GM23338 (cell line): ENCODE results near the gene TFAM. TPM values are rescaled to one million over a fixed set of nuclear protein-coding genes. Genes with fewer than 3 reads are reported as not detected.
A peak's percentile ranks its signal among the peaks of the same experiment; 100 is the strongest.

Source experiments
- ATAC-seq: fragments of 200-7000 bp; cut with Tn5 transposase; 3 replicates; pipeline ENCODE4 v1.9.1; 2020
- DNase-seq: peaks from one replicate; pipeline ENCODE4 v3.0.0-alpha.2; 2015; ENCODE audit warnings: low spot score
- H2AFZ ChIP-seq: fragments of 200-600 bp; sonication (generic); 2 replicates; pipeline ENCODE4 v1.8.0; 2016; ENCODE audit warnings: antibody characterized with exemption, mild to moderate bottlenecking, moderate library complexity
- H3F3A ChIP-seq: fragments of 200-600 bp; sonication (generic); replicated peaks from 2 replicates; pipeline ENCODE4 v1.8.0; 2017; ENCODE audit warnings: antibody characterized with exemption, mixed run types, low read depth
- H3K27ac ChIP-seq: fragments of 200-600 bp; sonication (generic); 2 replicates; pipeline ENCODE4 v1.6.1; 2016; ENCODE audit warnings: low read depth
- H3K27me3 ChIP-seq: fragments of 200-600 bp; sonication (generic); 2 replicates; pipeline ENCODE4 v1.8.0; 2016; ENCODE audit warnings: mild to moderate bottlenecking, mixed run types, moderate library complexity; ENCODE audit not compliant: insufficient read depth
- H3K36me3 ChIP-seq: fragments of 200-600 bp; sonication (generic); 2 replicates; pipeline ENCODE4 v1.8.0; 2016; ENCODE audit warnings: mild to moderate bottlenecking; ENCODE audit not compliant: insufficient read depth
- H3K4me1 ChIP-seq: fragments of 200-600 bp; sonication (generic); 2 replicates; pipeline ENCODE4 v1.8.0; 2016; ENCODE audit warnings: mild to moderate bottlenecking, moderate library complexity; ENCODE audit not compliant: insufficient read depth
- H3K4me2 ChIP-seq: fragments of 200-600 bp; sonication (generic); 2 replicates; pipeline ENCODE4 v1.7.1; 2017; ENCODE audit warnings: mixed run types
- H3K4me3 ChIP-seq: fragments of 200-600 bp; sonication (generic); 2 replicates; pipeline ENCODE4 v1.6.1; 2016; ENCODE audit warnings: mixed run types
- H3K79me2 ChIP-seq: fragments of 200-600 bp; sonication (generic); replicated peaks from 2 replicates; pipeline ENCODE4 v1.8.0; 2017; ENCODE audit warnings: mild to moderate bottlenecking; ENCODE audit not compliant: insufficient read depth
- H3K9me2 ChIP-seq: fragments of 200-600 bp; sonication (generic); 2 replicates; pipeline ENCODE4 v1.8.0; 2017; ENCODE audit not compliant: insufficient read depth
- H4K20me1 ChIP-seq: fragments of 200-600 bp; sonication (generic); replicated peaks from 2 replicates; pipeline ENCODE4 v1.8.0; 2017; ENCODE audit warnings: mild to moderate bottlenecking; ENCODE audit not compliant: insufficient read depth
- H3K27ac Mint-ChIP-seq: 2 replicates; pipeline ENCODE4 v1.8.0; 2020; ENCODE audit warnings: inconsistent platforms, mild to moderate bottlenecking, moderate library complexity, mixed read lengths
- H3K27me3 Mint-ChIP-seq: 3 replicates; pipeline ENCODE4 v1.8.0; 2022; ENCODE audit warnings: low read depth, mild to moderate bottlenecking, moderate library complexity, mixed read lengths, inconsistent platforms; ENCODE audit not compliant: insufficient read depth, poor library complexity
- H3K36me3 Mint-ChIP-seq: 3 replicates; pipeline ENCODE4 v1.8.0; 2021; ENCODE audit warnings: low read depth, mild to moderate bottlenecking, inconsistent platforms, moderate library complexity, mixed read lengths
- H3K4me1 Mint-ChIP-seq: 3 replicates; pipeline ENCODE4 v1.8.0; 2020; ENCODE audit warnings: mild to moderate bottlenecking, inconsistent platforms, mixed read lengths
- H3K4me3 Mint-ChIP-seq: 3 replicates; pipeline ENCODE4 v1.8.0; 2021; ENCODE audit warnings: moderate library complexity, mild to moderate bottlenecking, inconsistent platforms, mixed read lengths
- H3K9me3 Mint-ChIP-seq: 3 replicates; pipeline ENCODE4 v1.8.0; 2020; ENCODE audit warnings: moderate library complexity, mild to moderate bottlenecking, inconsistent platforms, mixed read lengths
- CREB1 ChIP-seq: fragments of 250-450 bp; sonication (Bioruptor Pico); IDR thresholded peaks from 2 replicates; pipeline ENCODE4 v1.5.0; 2020; ENCODE audit warnings: low read depth, mild to moderate bottlenecking, moderate library complexity
- ETS1 ChIP-seq: IDR thresholded peaks from 2 replicates; pipeline ENCODE4 v1.6.1; 2016; ENCODE audit warnings: antibody characterized with exemption
- EZH2 ChIP-seq: fragments of 200-600 bp; sonication (generic); IDR thresholded peaks from one replicate; pipeline ENCODE4 v1.8.0; 2017; ENCODE audit warnings: antibody characterized with exemption, mild to moderate bottlenecking, low read depth; ENCODE audit not compliant: unreplicated experiment
- EZH2phosphoT487 ChIP-seq: fragments of 200-600 bp; sonication (generic); IDR thresholded peaks from one replicate; pipeline ENCODE4 v1.8.1; 2018; ENCODE audit warnings: antibody characterized with exemption; ENCODE audit not compliant: unreplicated experiment
- JUNB ChIP-seq: IDR thresholded peaks from one replicate; pipeline ENCODE4 v1.6.1; 2016; ENCODE audit warnings: antibody characterized with exemption; ENCODE audit not compliant: unreplicated experiment
- POLR2AphosphoS5 ChIP-seq: IDR thresholded peaks from 2 replicates; pipeline ENCODE4 v1.6.1; 2016; ENCODE audit warnings: antibody characterized with exemption, low read depth
- REST ChIP-seq: IDR thresholded peaks from one replicate; pipeline ENCODE4 v1.6.1; 2018; ENCODE audit warnings: antibody characterized with exemption; ENCODE audit not compliant: unreplicated experiment
- STAT1 ChIP-seq: IDR thresholded peaks from one replicate; pipeline ENCODE4 v1.6.1; 2016; ENCODE audit warnings: antibody characterized with exemption; ENCODE audit not compliant: unreplicated experiment
- ZNF114 ChIP-seq: fragments of 250-450 bp; sonication (Bioruptor Pico); IDR thresholded peaks from 2 replicates; pipeline ENCODE4 v1.5.0; 2020; ENCODE audit warnings: mild to moderate bottlenecking, moderate library complexity
- ZNF331 ChIP-seq: fragments of 250-450 bp; sonication (Bioruptor Pico); IDR thresholded peaks from 2 replicates; pipeline ENCODE4 v1.5.0; 2020; ENCODE audit warnings: low read depth, mild to moderate bottlenecking, moderate library complexity
- ZNF462 ChIP-seq: fragments of 250-450 bp; sonication (Bioruptor Pico); IDR thresholded peaks from 2 replicates; pipeline ENCODE4 v1.5.0; 2020; ENCODE audit warnings: mild to moderate bottlenecking, moderate library complexity
- polyA plus RNA-seq: library from polyadenylated mRNA; unstranded; fragments of >200 nt; fragmentation: Nextera tagmentation; extraction: Ambion mirVana; gene quantifications from 2 replicates; pipeline ENCODE4 v1.2.1, GENCODE V29; 2016
- total RNA-seq: library from RNA; depleted of rRNA; stranded (reverse); fragments of >200 nt; shearing (Covaris generic); gene quantifications from 2 replicates; pipeline ENCODE4 v1.2.3, GENCODE V29; 2014

The TFAM gene
- total and polyA plus RNA-seq, 2 experiments from 2014 or later: 54.2 to 156 TPM

GRCh38 chr10:58347967-58348366 lies 37.2 kb upstream of the TFAM start:
- no peaks in the 10 kb centered on the region for H3K27me3 Mint-ChIP-seq
- H3K36me3 Mint-ChIP-seq: peaks cover 5% of the 10 kb centered on the region; the same call in 1 of the 3 replicates
- no peaks in the 10 kb centered on the region for H3K9me3 Mint-ChIP-seq
- DNase-seq (no peak), ATAC-seq (no peak)
- Histone ChIP-seq H3F3A (no peaks in the 10 kb centered on the region), H2AFZ (no peak overlapping the region), H3K36me3 (no peaks in the 10 kb centered on the region), H3K4me2 (peak overlapping the region; percentile 56), H3K27me3 (no peaks in the 10 kb centered on the region), H4K20me1 (peaks cover 2% of the 10 kb centered on the region; the same call in 1 of the 2 replicates), H3K9me2 (no peaks in the 10 kb centered on the region), H3K4me1 (peaks cover 31% of the 10 kb centered on the region), H3K4me3 (0 out of 2 replicates have a peak overlapping the region, but pooled peaks have one; percentile 14), H3K79me2 (peaks cover 87% of the 10 kb centered on the region), H3K27ac (peak overlapping the region; percentile 35; the same call in 1 of the 2 replicates)
- peaks cover 30% of the 10 kb centered on the region for H3K4me1 Mint-ChIP-seq
- TF ChIP-seq ZNF114 (CRISPR knock-in tag) (no peak), CREB1 (CRISPR knock-in tag) (no peak), REST (no peak), EZH2phosphoT487 (no peak), EZH2 (no peak), POLR2AphosphoS5 (no peak), JUNB (no peak), STAT1 (no peak), ZNF462 (CRISPR knock-in tag) (no peak), ETS1 (no peak), ZNF331 (no peak)
- no peak overlapping the region for H3K4me3 Mint-ChIP-seq
- H3K27ac Mint-ChIP-seq: peak overlapping the region; percentile 84
